NB4 (cell line): ENCODE results near the gene AMH.

Source experiments
- MAX ChIP-seq: IDR thresholded peaks from 2 replicates; pipeline ENCODE4 v1.6.1; 2011; ENCODE audit warnings: low read depth, low read length
- MYC ChIP-seq: IDR thresholded peaks from 2 replicates; pipeline ENCODE4 v1.6.1; 2011; ENCODE audit warnings: low read depth, low read length
- TF ChIP-seq, protein P1 (sequence below): IDR thresholded peaks from one replicate; pipeline ENCODE4 v1.5.1; 2012; ENCODE audit warnings: low read depth, low read length

DNA sequence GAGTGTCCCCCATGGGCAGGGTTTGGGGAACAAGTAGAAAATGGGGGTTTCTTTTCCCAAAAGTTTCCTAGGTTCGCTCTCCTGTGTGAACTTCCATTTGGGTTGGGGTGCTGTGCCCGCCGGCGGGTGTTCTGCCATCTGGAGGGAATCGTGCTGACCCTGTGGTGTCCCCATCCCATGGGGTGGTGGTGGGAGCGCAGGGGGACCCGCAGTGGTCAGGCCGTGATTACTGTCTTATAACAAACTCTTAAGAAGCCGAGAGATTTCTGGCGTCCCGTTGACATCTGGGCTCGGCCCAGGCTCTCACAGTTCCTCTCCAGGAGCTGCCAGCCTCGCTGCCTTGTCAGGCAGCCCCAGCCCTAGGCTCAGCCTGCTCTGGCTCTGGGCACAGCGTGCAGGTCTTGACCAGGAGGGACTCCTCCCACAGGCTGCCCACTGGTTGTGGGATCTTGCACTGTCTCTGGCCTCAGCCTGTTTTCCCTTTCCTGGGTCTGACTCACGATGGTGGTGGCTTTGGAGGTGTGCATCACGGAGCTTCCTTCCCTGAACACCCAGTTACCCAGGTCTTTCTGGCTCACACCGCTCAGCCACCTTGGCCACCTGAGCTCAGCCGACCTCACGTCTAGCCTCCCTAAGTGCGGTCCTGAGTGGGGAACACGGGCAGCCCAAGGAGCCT, 47.5 kb upstream of the AMH start:
- TF ChIP-seq, protein P1, sequence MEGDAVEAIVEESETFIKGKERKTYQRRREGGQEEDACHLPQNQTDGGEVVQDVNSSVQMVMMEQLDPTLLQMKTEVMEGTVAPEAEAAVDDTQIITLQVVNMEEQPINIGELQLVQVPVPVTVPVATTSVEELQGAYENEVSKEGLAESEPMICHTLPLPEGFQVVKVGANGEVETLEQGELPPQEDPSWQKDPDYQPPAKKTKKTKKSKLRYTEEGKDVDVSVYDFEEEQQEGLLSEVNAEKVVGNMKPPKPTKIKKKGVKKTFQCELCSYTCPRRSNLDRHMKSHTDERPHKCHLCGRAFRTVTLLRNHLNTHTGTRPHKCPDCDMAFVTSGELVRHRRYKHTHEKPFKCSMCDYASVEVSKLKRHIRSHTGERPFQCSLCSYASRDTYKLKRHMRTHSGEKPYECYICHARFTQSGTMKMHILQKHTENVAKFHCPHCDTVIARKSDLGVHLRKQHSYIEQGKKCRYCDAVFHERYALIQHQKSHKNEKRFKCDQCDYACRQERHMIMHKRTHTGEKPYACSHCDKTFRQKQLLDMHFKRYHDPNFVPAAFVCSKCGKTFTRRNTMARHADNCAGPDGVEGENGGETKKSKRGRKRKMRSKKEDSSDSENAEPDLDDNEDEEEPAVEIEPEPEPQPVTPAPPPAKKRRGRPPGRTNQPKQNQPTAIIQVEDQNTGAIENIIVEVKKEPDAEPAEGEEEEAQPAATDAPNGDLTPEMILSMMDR: no peak
- no peak for TF ChIP-seq MYC
- TF ChIP-seq MAX: no peak
